ENCODE results near the gene BORCS6. TPM values are rescaled to one million over a fixed set of nuclear protein-coding genes. Genes with fewer than 3 reads are reported as not detected.
A peak's percentile ranks its signal among the peaks of the same experiment; 100 is the strongest.

The BORCS6 gene
- total RNA-seq, 3 donors from 2014 or later (not counting 1 experiment from before 2014, with no cell fraction given) = 10.2 to 15.6 (median 11.6) TPM

- no peak overlapping the region for H3K27ac ChIP-seq (ENCODE audit: low read length)
- Mint-ChIP-seq H3K27ac (no peak overlapping the region), H3K4me3 (no peak overlapping the region), H3K27me3 (ENCODE audit: low read depth in 2 of 2) (no peaks in the 10 kb centered on the region), H3K36me3 (no peaks in the 10 kb centered on the region), H3K4me1 (peaks cover 21 to 28% of the 10 kb centered on the region in 2 donors), H3K9me3 (no peaks in the 10 kb centered on the region)
- H3K9me3 ChIP-seq (ENCODE audit: control insufficient read depth, insufficient read depth, low read length) = no peaks in the 10 kb centered on the region
- 92% methylated on average over 3 of the region's 3 CpGs for WGBS (ENCODE audit: insufficient coverage)
- no peaks in the 10 kb centered on the region for H3K27me3 ChIP-seq (ENCODE audit: control insufficient read depth, insufficient read depth, low read length)
- ATAC-seq (no peak), DNase-seq (no peak)
- no peaks in the 10 kb centered on the region for H3K36me3 ChIP-seq (ENCODE audit: control insufficient read depth, insufficient read depth, low read length)
- TF ChIP-seq CTCF (IDR thresholded peaks at IDR 0.05) = no peak
- intact Hi-C loops (cut with micrococcal nuclease) = no loop called here
- H3K4me3 ChIP-seq (ENCODE audit: low read length) = no peak overlapping the region
- H3K4me1 ChIP-seq (ENCODE audit: control insufficient read depth, insufficient read depth, low read length) = peaks cover 34% of the 10 kb centered on the region
These were observed 22.5 kb downstream of the BORCS6 start for GRCh38 chr17:8167526-8167925.

- Mint-ChIP-seq H3K4me3 (no peak overlapping the region), H3K9me3 (no peaks in the 10 kb centered on the region), H3K27ac (no peak overlapping the region), H3K4me1 (peaks cover 17 to 29% of the 10 kb centered on the region in 2 donors), H3K36me3 (no peaks in the 10 kb centered on the region), H3K27me3 (ENCODE audit: low read depth in 2 of 2) (no peaks in the 10 kb centered on the region)
- H3K4me1 ChIP-seq (ENCODE audit: control insufficient read depth, insufficient read depth, low read length) = peaks cover 36% of the 10 kb centered on the region
- H3K27ac ChIP-seq (ENCODE audit: low read length) = no peak overlapping the region
- peaks cover under 1% of the 10 kb centered on the region for H3K36me3 ChIP-seq (ENCODE audit: control insufficient read depth, insufficient read depth, low read length)
- no peak overlapping the region for H3K4me3 ChIP-seq (ENCODE audit: low read length)
- no peak for DNase-seq
- TF ChIP-seq CTCF (IDR thresholded peaks at IDR 0.05) = no peak
- H3K27me3 ChIP-seq (ENCODE audit: control insufficient read depth, insufficient read depth, low read length) = no peaks in the 10 kb centered on the region
- intact Hi-C loops (cut with micrococcal nuclease) = no loop called here
- no peak for ATAC-seq
- no peaks in the 10 kb centered on the region for H3K9me3 ChIP-seq (ENCODE audit: control insufficient read depth, insufficient read depth, low read length)
- WGBS (ENCODE audit: insufficient coverage) = 93% methylated on average over 4 of the region's 6 CpGs
These were observed 23.2 kb downstream of the BORCS6 start for GRCh38 chr17:8166731-8167130.

GRCh38 chr17:8164815-8165131, 25.2 kb downstream of the BORCS6 start:
- intact Hi-C loops (cut with micrococcal nuclease) = no loop called here
- H3K36me3 Mint-ChIP-seq = no peaks in the 10 kb centered on the region
- Histone ChIP-seq H3K27ac (ENCODE audit: low read length) (peak overlapping the region; percentile 94), H3K4me1 (ENCODE audit: control insufficient read depth, insufficient read depth, low read length) (peaks cover 52% of the 10 kb centered on the region), H3K4me3 (ENCODE audit: low read length) (peak overlapping the region; percentile 8), H3K27me3 (ENCODE audit: control insufficient read depth, insufficient read depth, low read length) (no peaks in the 10 kb centered on the region), H3K36me3 (ENCODE audit: control insufficient read depth, insufficient read depth, low read length) (peaks cover 18% of the 10 kb centered on the region), H3K9me3 (ENCODE audit: control insufficient read depth, insufficient read depth, low read length) (no peaks in the 10 kb centered on the region)
- DNase-seq = peak in 1 of 2 donors; percentile 51
- no peak for TF ChIP-seq CTCF (IDR thresholded peaks at IDR 0.05)
- H3K27ac Mint-ChIP-seq = no peak overlapping the region
- no peaks in the 10 kb centered on the region for H3K9me3 Mint-ChIP-seq
- H3K4me1 Mint-ChIP-seq = peaks cover 36 to 49% of the 10 kb centered on the region in 2 donors
- WGBS (ENCODE audit: insufficient coverage) = 84% methylated on average over 6 of the region's 6 CpGs
- no peaks in the 10 kb centered on the region for H3K27me3 Mint-ChIP-seq (ENCODE audit: low read depth in 2 of 2)
- ATAC-seq = no peak
- peak overlapping the region; percentile 91 for H3K4me3 Mint-ChIP-seq

All from natural killer cell (primary cell).